Measurements from ENCODE around the gene EPS8.

The EPS8 gene

GRCh38 chr12:15794196-15794595, 5.0 kb upstream of the EPS8 start:
- H3K9ac ChIP-seq (ENCODE audit: low read depth, low read length), result no peak overlapping the region
- H3K27me3 ChIP-seq (ENCODE audit: control insufficient read depth, insufficient read depth, low read length), result peaks cover 24% of the 10 kb centered on the region
- H3K36me3 ChIP-seq (ENCODE audit: control insufficient read depth, insufficient read depth, low read length), result no peaks in the 10 kb centered on the region
- no peaks in the 10 kb centered on the region for H3K9me3 ChIP-seq (ENCODE audit: control insufficient read depth, insufficient read depth, low read length)
- no peak overlapping the region for H3K4me3 ChIP-seq (ENCODE audit: low read depth, low read length)
- peaks cover 2% of the 10 kb centered on the region for H3K4me1 ChIP-seq (ENCODE audit: control insufficient read depth, insufficient read depth, low read length)

- H3K36me3 ChIP-seq (ENCODE audit: control insufficient read depth, insufficient read depth, low read length), result no peaks in the 10 kb centered on the region
- peaks cover 53% of the 10 kb centered on the region for H3K27me3 ChIP-seq (ENCODE audit: control insufficient read depth, insufficient read depth, low read length)
- peaks cover 2% of the 10 kb centered on the region for H3K4me1 ChIP-seq (ENCODE audit: control insufficient read depth, insufficient read depth, low read length)
- H3K4me3 ChIP-seq (ENCODE audit: low read depth, low read length), result peak overlapping the region; percentile 59
- peak overlapping the region; percentile 18 for H3K9ac ChIP-seq (ENCODE audit: low read depth, low read length)
- H3K9me3 ChIP-seq (ENCODE audit: control insufficient read depth, insufficient read depth, low read length), result no peaks in the 10 kb centered on the region
Observed at GRCh38 chr12:15788233-15789219, 662 bp downstream of the EPS8 start.

GRCh38 chr12:15787778-15788177, 1.4 kb downstream of the EPS8 start:
- Histone ChIP-seq H3K27me3 (ENCODE audit: control insufficient read depth, insufficient read depth, low read length) (peaks cover 53% of the 10 kb centered on the region), H3K36me3 (ENCODE audit: control insufficient read depth, insufficient read depth, low read length) (no peaks in the 10 kb centered on the region), H3K4me3 (ENCODE audit: low read depth, low read length) (peak overlapping the region; percentile 59), H3K9ac (ENCODE audit: low read depth, low read length) (no peak overlapping the region), H3K9me3 (ENCODE audit: control insufficient read depth, insufficient read depth, low read length) (no peaks in the 10 kb centered on the region), H3K4me1 (ENCODE audit: control insufficient read depth, insufficient read depth, low read length) (peaks cover 2% of the 10 kb centered on the region)

- Histone ChIP-seq H3K4me1 (ENCODE audit: control insufficient read depth, insufficient read depth, low read length) (peaks cover 2% of the 10 kb centered on the region), H3K27me3 (ENCODE audit: control insufficient read depth, insufficient read depth, low read length) (peaks cover 51% of the 10 kb centered on the region), H3K4me3 (ENCODE audit: low read depth, low read length) (no peak overlapping the region), H3K9ac (ENCODE audit: low read depth, low read length) (no peak overlapping the region), H3K36me3 (ENCODE audit: control insufficient read depth, insufficient read depth, low read length) (no peaks in the 10 kb centered on the region), H3K9me3 (ENCODE audit: control insufficient read depth, insufficient read depth, low read length) (no peaks in the 10 kb centered on the region)
Observed at GRCh38 chr12:15786772-15787171, 2.4 kb downstream of the EPS8 start.

- Histone ChIP-seq H3K27me3 (ENCODE audit: control insufficient read depth, insufficient read depth, low read length) (peaks cover 26% of the 10 kb centered on the region), H3K9ac (ENCODE audit: low read depth, low read length) (no peak overlapping the region), H3K36me3 (ENCODE audit: control insufficient read depth, insufficient read depth, low read length) (no peaks in the 10 kb centered on the region), H3K4me1 (ENCODE audit: control insufficient read depth, insufficient read depth, low read length) (no peaks in the 10 kb centered on the region), H3K9me3 (ENCODE audit: control insufficient read depth, insufficient read depth, low read length) (no peaks in the 10 kb centered on the region), H3K4me3 (ENCODE audit: low read depth, low read length) (no peak overlapping the region)
Observed at GRCh38 chr12:15783288-15783687, 5.9 kb downstream of the EPS8 start.

- no peak overlapping the region for H3K9ac ChIP-seq (ENCODE audit: low read depth, low read length)
- H3K27me3 ChIP-seq (ENCODE audit: control insufficient read depth, insufficient read depth, low read length), result peaks cover 20% of the 10 kb centered on the region
- H3K36me3 ChIP-seq (ENCODE audit: control insufficient read depth, insufficient read depth, low read length), result no peaks in the 10 kb centered on the region
- H3K4me1 ChIP-seq (ENCODE audit: control insufficient read depth, insufficient read depth, low read length), result no peaks in the 10 kb centered on the region
- no peaks in the 10 kb centered on the region for H3K9me3 ChIP-seq (ENCODE audit: control insufficient read depth, insufficient read depth, low read length)
- H3K4me3 ChIP-seq (ENCODE audit: low read depth, low read length), result no peak overlapping the region
Observed at GRCh38 chr12:15782667-15783066, 6.5 kb downstream of the EPS8 start.

- Histone ChIP-seq H3K27me3 (ENCODE audit: control insufficient read depth, insufficient read depth, low read length) (no peaks in the 10 kb centered on the region), H3K9ac (ENCODE audit: low read depth, low read length) (no peak overlapping the region), H3K4me1 (ENCODE audit: control insufficient read depth, insufficient read depth, low read length) (no peaks in the 10 kb centered on the region), H3K4me3 (ENCODE audit: low read depth, low read length) (no peak overlapping the region), H3K36me3 (ENCODE audit: control insufficient read depth, insufficient read depth, low read length) (no peaks in the 10 kb centered on the region), H3K9me3 (ENCODE audit: control insufficient read depth, insufficient read depth, low read length) (no peaks in the 10 kb centered on the region)
Observed at GRCh38 chr12:15779925-15780324, 9.3 kb downstream of the EPS8 start.

- Histone ChIP-seq H3K36me3 (ENCODE audit: control insufficient read depth, insufficient read depth, low read length) (no peaks in the 10 kb centered on the region), H3K4me3 (ENCODE audit: low read depth, low read length) (no peak overlapping the region), H3K27me3 (ENCODE audit: control insufficient read depth, insufficient read depth, low read length) (no peaks in the 10 kb centered on the region), H3K9me3 (ENCODE audit: control insufficient read depth, insufficient read depth, low read length) (no peaks in the 10 kb centered on the region), H3K4me1 (ENCODE audit: control insufficient read depth, insufficient read depth, low read length) (no peaks in the 10 kb centered on the region), H3K9ac (ENCODE audit: low read depth, low read length) (no peak overlapping the region)
Observed at GRCh38 chr12:15778126-15778525, 11.1 kb downstream of the EPS8 start.

GRCh38 chr12:15777355-15778012, 11.7 kb downstream of the EPS8 start:
- H3K9ac ChIP-seq (ENCODE audit: low read depth, low read length), result no peak overlapping the region
- no peaks in the 10 kb centered on the region for H3K9me3 ChIP-seq (ENCODE audit: control insufficient read depth, insufficient read depth, low read length)
- H3K4me3 ChIP-seq (ENCODE audit: low read depth, low read length), result no peak overlapping the region
- H3K36me3 ChIP-seq (ENCODE audit: control insufficient read depth, insufficient read depth, low read length), result no peaks in the 10 kb centered on the region
- H3K4me1 ChIP-seq (ENCODE audit: control insufficient read depth, insufficient read depth, low read length), result no peaks in the 10 kb centered on the region
- H3K27me3 ChIP-seq (ENCODE audit: control insufficient read depth, insufficient read depth, low read length), result no peaks in the 10 kb centered on the region

GRCh38 chr12:15776532-15776931, 12.7 kb downstream of the EPS8 start:
- no peaks in the 10 kb centered on the region for H3K27me3 ChIP-seq (ENCODE audit: control insufficient read depth, insufficient read depth, low read length)
- H3K9me3 ChIP-seq (ENCODE audit: control insufficient read depth, insufficient read depth, low read length), result no peaks in the 10 kb centered on the region
- no peak overlapping the region for H3K9ac ChIP-seq (ENCODE audit: low read depth, low read length)
- no peak overlapping the region for H3K4me3 ChIP-seq (ENCODE audit: low read depth, low read length)
- H3K36me3 ChIP-seq (ENCODE audit: control insufficient read depth, insufficient read depth, low read length), result no peaks in the 10 kb centered on the region
- peaks cover 5% of the 10 kb centered on the region for H3K4me1 ChIP-seq (ENCODE audit: control insufficient read depth, insufficient read depth, low read length)

GRCh38 chr12:15774819-15775218, 14.4 kb downstream of the EPS8 start:
- H3K4me3 ChIP-seq (ENCODE audit: low read depth, low read length), result no peak overlapping the region
- no peaks in the 10 kb centered on the region for H3K9me3 ChIP-seq (ENCODE audit: control insufficient read depth, insufficient read depth, low read length)
- no peaks in the 10 kb centered on the region for H3K36me3 ChIP-seq (ENCODE audit: control insufficient read depth, insufficient read depth, low read length)
- H3K27me3 ChIP-seq (ENCODE audit: control insufficient read depth, insufficient read depth, low read length), result no peaks in the 10 kb centered on the region
- peaks cover 9% of the 10 kb centered on the region for H3K4me1 ChIP-seq (ENCODE audit: control insufficient read depth, insufficient read depth, low read length)
- H3K9ac ChIP-seq (ENCODE audit: low read depth, low read length), result no peak overlapping the region

All from iPS-15b (cell line).